SK-N-SH (cell line): ENCODE measurements around the gene PHLPP1. TPM values are rescaled to one million over a fixed set of nuclear protein-coding genes. Genes with fewer than 3 reads are reported as not detected.

ENCODE experiments used
- CTCF ChIA-PET: fragments of 300-600, 350-600 bp; formaldehyde crosslinking; extraction: SDS; loops from one replicate; lab custom pipeline; 2021; lab: Yijun Ruan, JAX
- POLR2A ChIA-PET: fragments of 350-600 bp; sonication (Branson Sonifier 250); formaldehyde crosslinking; extraction: SDS; loops from one replicate; lab custom pipeline; 2020; ENCODE audit warnings: antibody characterized with exemption, inconsistent platforms; lab: Yijun Ruan, JAX
- DNase-seq: peaks from one replicate; pipeline ENCODE4 v3.0.0; 2012
- H2AFZ ChIP-seq: fragments of 200-600 bp; sonication (generic); 2 replicates; pipeline ENCODE4 v1.8.1; 2016; ENCODE audit warnings: antibody characterized with exemption, mild to moderate bottlenecking, low read depth
- H3F3A ChIP-seq: fragments of 200-600 bp; sonication (generic); replicated peaks from 2 replicates; pipeline ENCODE3; 2016; ENCODE audit warnings: antibody characterized with exemption, mild to moderate bottlenecking; ENCODE audit not compliant: insufficient read depth
- H3K27ac ChIP-seq, 2 experiments: fragments of 200-500 bp in 1 of 2; fragments of 200-600 bp in 1 of 2; sonication (Bioruptor generic) in 1 of 2; sonication (generic), shearing (Covaris generic) in 1 of 2; 2 replicates each; pipeline versions ENCODE4 v1.5.1 to v1.6.1; 2014 to 2016; ENCODE audit warnings: low read depth in 2 of 2, inconsistent platforms in 1 of 2, low read length in 1 of 2, mild to moderate bottlenecking in 1 of 2, mixed read lengths in 1 of 2
- H3K27me3 ChIP-seq: fragments of 200-600 bp; sonication (generic), shearing (Covaris generic); 2 replicates; pipeline ENCODE4 v1.6.1; 2016; ENCODE audit warnings: mixed run types; ENCODE audit not compliant: insufficient read depth
- H3K36me3 ChIP-seq, 2 experiments: fragments of 200-500 bp in 1 of 2; fragments of 200-600 bp in 1 of 2; sonication (Bioruptor generic) in 1 of 2; sonication (generic) in 1 of 2; replicated peaks in 1 of 2; 2 replicates each; pipeline versions ENCODE3 to v1.5.1; 2014 to 2016; ENCODE audit warnings: low read length in 1 of 2, mild to moderate bottlenecking in 1 of 2; ENCODE audit not compliant: insufficient read depth in 2 of 2, control insufficient read depth in 1 of 2
- H3K4me1 ChIP-seq, 2 experiments: fragments of 200-500 bp in 1 of 2; fragments of 200-600 bp in 1 of 2; sonication (Bioruptor generic) in 1 of 2; sonication (generic), shearing (Covaris generic) in 1 of 2; 2 replicates each; pipeline versions ENCODE4 v1.5.1 to v1.6.1; 2014 to 2016; ENCODE audit warnings: low read depth in 1 of 2, low read length in 1 of 2, mixed run types in 1 of 2; ENCODE audit not compliant: insufficient read depth in 2 of 2, control insufficient read depth in 1 of 2
- H3K4me2 ChIP-seq: fragments of 200-600 bp; sonication (generic), shearing (Covaris generic); 2 replicates; pipeline ENCODE4 v1.6.1; 2017; ENCODE audit warnings: mixed run types
- H3K4me3 ChIP-seq, 2 experiments: fragments of 200-500 bp in 1 of 2; fragments of 200-600 bp in 1 of 2; sonication (Bioruptor generic) in 1 of 2; sonication (generic), shearing (Covaris generic) in 1 of 2; 2 replicates each; pipeline versions ENCODE4 v1.5.1 to v1.8.1; 2014 to 2016; ENCODE audit warnings: low read depth in 2 of 2, inconsistent platforms in 1 of 2, low read length in 1 of 2, mild to moderate bottlenecking in 1 of 2, mixed read lengths in 1 of 2, moderate library complexity in 1 of 2
- H3K79me2 ChIP-seq: fragments of 200-600 bp; sonication (generic); 2 replicates; pipeline ENCODE4 v1.8.1; 2017; ENCODE audit warnings: mild to moderate bottlenecking; ENCODE audit not compliant: insufficient read depth
- H3K9ac ChIP-seq: fragments of 200-600 bp; sonication (generic); 2 replicates; pipeline ENCODE4 v1.6.1; 2017; ENCODE audit warnings: mixed run types
- H3K9me2 ChIP-seq: fragments of 200-600 bp; sonication (generic); 2 replicates; pipeline ENCODE4 v1.6.1; 2017; ENCODE audit warnings: mixed run types
- H3K9me3 ChIP-seq: fragments of 200-600 bp; sonication (generic); 2 replicates; pipeline ENCODE4 v1.6.1; 2017; ENCODE audit warnings: mixed run types, mild to moderate bottlenecking, moderate library complexity
- H4K20me1 ChIP-seq: fragments of 200-600 bp; sonication (generic); 2 replicates; pipeline ENCODE4 v1.6.1; 2017; ENCODE audit warnings: mild to moderate bottlenecking, mixed run types; ENCODE audit not compliant: insufficient read depth
- CTCF ChIP-seq: fragments of 200-600 bp; sonication (generic); IDR thresholded peaks from 2 replicates; pipeline ENCODE4 v1.6.1; 2017; ENCODE audit warnings: antibody characterized with exemption, mild to moderate bottlenecking, moderate library complexity
- FOSL2 ChIP-seq: IDR thresholded peaks from 2 replicates; pipeline ENCODE4 v1.4.0; 2012; ENCODE audit warnings: low read depth, mild to moderate bottlenecking, moderate library complexity, borderline replicate concordance
- IRF3 ChIP-seq: fragments of 150-350 bp; IDR thresholded peaks from 2 replicates; pipeline ENCODE4 v1.6.1; 2016; ENCODE audit warnings: mild to moderate bottlenecking, low read depth, low read length
- MXI1 ChIP-seq: IDR thresholded peaks from 2 replicates; pipeline ENCODE4 v1.6.1; 2012; ENCODE audit warnings: mild to moderate bottlenecking, low read depth, low read length, improper control_type of control experiment
- NFIC ChIP-seq: IDR thresholded peaks from 2 replicates; pipeline ENCODE4 v1.4.0; 2012; ENCODE audit warnings: borderline replicate concordance
- USF1 ChIP-seq: IDR thresholded peaks from 2 replicates; pipeline ENCODE4 v1.4.0; 2012; ENCODE audit warnings: low read depth, borderline replicate concordance
- ZBTB33 ChIP-seq: IDR thresholded peaks from 2 replicates; pipeline ENCODE4 v1.4.0; 2012; ENCODE audit warnings: low read depth, borderline replicate concordance
- WGBS: methylation state at CpG from one replicate; pipeline ENCODE4 v1.1.6; 2017; ENCODE audit warnings: low lambda C conversion rate; 5-methylcytosine and 5-hydroxymethylcytosine counted together
- polyA plus RNA-seq, 3 experiments: library from polyadenylated mRNA; depleted of rRNA; stranded (reverse); fragments of >200 nt; gene quantifications; 2 replicates each; pipeline ENCODE4 v1.2.3, GENCODE V29; 2012

Gene PHLPP1
- polyA plus RNA-seq, 1 of the 3 experiments (the other 2 are of a cell fraction), result 4.6 TPM

- TF ChIP-seq CTCF, result no peak
- TF ChIP-seq NFIC, result peak; percentile 53
- no peak for TF ChIP-seq IRF3
- peak; percentile 63; the same call in 1 of the 2 replicates for TF ChIP-seq FOSL2
- TF ChIP-seq MXI1, result no peak
- TF ChIP-seq, all 33 proteins: peak for 5
Observed at GRCh38 chr18:62881509-62882016, 166.2 kb downstream of the PHLPP1 start (continued).

GRCh38 chr18:62883937-62884735 lies 168.8 kb downstream of the PHLPP1 start:
- DNase-seq, result no peak
- Histone ChIP-seq H3K4me3 (no peak overlapping the region), H3K4me1 (peaks cover 2 to 18% of the 10 kb centered on the region in 2 experiments; a peak in 3 of 4 replicates), H3K79me2 (no peaks in the 10 kb centered on the region), H3K9me2 (no peaks in the 10 kb centered on the region), H3F3A (no peaks in the 10 kb centered on the region), H3K27ac (no peak overlapping the region), H2AFZ (no peak overlapping the region), H3K4me2 (no peak overlapping the region), H3K36me3 (no peaks in the 10 kb centered on the region), H4K20me1 (no peaks in the 10 kb centered on the region), H3K9me3 (no peaks in the 10 kb centered on the region), H3K9ac (no peak overlapping the region), H3K27me3 (no peaks in the 10 kb centered on the region)
- WGBS, result 94% methylated on average over 6 of the region's 6 CpGs
- POLR2A ChIA-PET, result no interaction called here
- CTCF ChIA-PET, result interaction anchor here (1.0 to 1.1 kb wide), 2 partner anchors 13 to 35 kb away, joined by 3 read pairs; no protein-coding TSS in a partner anchor
- TF ChIP-seq USF1 (no peak), ZBTB33 (no peak)
